Measurements from ENCODE around the gene CACNB2. TPM values are rescaled to one million over a fixed set of nuclear protein-coding genes. Genes with fewer than 3 reads are reported as not detected.

The CACNB2 gene
- total RNA-seq, 4 donors from 2014 or later: 0.13 to 1.5 (median 0.18) TPM; not detected in 1

- TF ChIP-seq, protein P1, sequence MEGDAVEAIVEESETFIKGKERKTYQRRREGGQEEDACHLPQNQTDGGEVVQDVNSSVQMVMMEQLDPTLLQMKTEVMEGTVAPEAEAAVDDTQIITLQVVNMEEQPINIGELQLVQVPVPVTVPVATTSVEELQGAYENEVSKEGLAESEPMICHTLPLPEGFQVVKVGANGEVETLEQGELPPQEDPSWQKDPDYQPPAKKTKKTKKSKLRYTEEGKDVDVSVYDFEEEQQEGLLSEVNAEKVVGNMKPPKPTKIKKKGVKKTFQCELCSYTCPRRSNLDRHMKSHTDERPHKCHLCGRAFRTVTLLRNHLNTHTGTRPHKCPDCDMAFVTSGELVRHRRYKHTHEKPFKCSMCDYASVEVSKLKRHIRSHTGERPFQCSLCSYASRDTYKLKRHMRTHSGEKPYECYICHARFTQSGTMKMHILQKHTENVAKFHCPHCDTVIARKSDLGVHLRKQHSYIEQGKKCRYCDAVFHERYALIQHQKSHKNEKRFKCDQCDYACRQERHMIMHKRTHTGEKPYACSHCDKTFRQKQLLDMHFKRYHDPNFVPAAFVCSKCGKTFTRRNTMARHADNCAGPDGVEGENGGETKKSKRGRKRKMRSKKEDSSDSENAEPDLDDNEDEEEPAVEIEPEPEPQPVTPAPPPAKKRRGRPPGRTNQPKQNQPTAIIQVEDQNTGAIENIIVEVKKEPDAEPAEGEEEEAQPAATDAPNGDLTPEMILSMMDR (IDR thresholded peaks at IDR 0.05 in 4 of 5, conservative IDR thresholded peaks at IDR 0.05 in 1 of 5): no peak
- no peak for TF ChIP-seq POLR2A (IDR thresholded peaks at IDR 0.05)
- in situ Hi-C loops (cut with MboI; ENCODE audit: low sequenced_read_pairs in 4 of 4): no loop called here
- Histone ChIP-seq H3K27ac (no peak overlapping the region), H3K9me3 (no peaks in the 10 kb centered on the region), H3K4me3 (no peak overlapping the region), H3K27me3 (no peaks in the 10 kb centered on the region), H3K36me3 (peaks cover 5 to 23% of the 10 kb centered on the region in 2 donors), H3K4me1 (no peaks in the 10 kb centered on the region)
- ATAC-seq (no peak), DNase-seq (no peak)
- intact Hi-C loops (cut with DNase I; ENCODE audit: low total_unique reads): no loop called here
These were observed 405.5 kb downstream of the CACNB2 start for GRCh38 chr10:18545621-18546305.

DNA sequence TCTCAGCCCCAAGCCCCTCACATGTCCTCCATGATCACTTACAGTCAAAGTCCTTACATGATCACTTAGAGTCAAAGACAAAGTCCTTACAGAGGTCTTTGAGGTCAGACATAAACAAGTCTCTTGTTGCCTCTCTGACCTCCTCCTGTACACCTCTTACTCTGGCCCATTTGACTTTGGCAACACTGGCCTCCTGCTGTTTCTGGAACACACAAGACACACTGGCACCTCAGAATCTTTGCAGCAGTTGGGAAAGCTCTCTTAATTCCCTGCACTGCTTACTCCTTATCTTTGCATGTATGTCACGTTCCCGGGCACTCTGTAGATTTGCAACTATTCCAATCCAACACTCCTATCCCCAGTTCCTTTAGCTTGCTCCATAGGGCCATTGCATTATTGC lies 408.9 kb downstream of the CACNB2 start:
- ATAC-seq (no peak), DNase-seq (no peak)
- no peak for TF ChIP-seq POLR2A (IDR thresholded peaks at IDR 0.05)
- TF ChIP-seq, protein P1 (IDR thresholded peaks at IDR 0.05 in 4 of 5, conservative IDR thresholded peaks at IDR 0.05 in 1 of 5): no peak
- H3K27ac ChIP-seq: no peak overlapping the region
- H3K27me3 ChIP-seq: no peaks in the 10 kb centered on the region
- intact Hi-C loops (cut with DNase I; ENCODE audit: low total_unique reads) (no loop called here), in situ Hi-C loops (cut with MboI; ENCODE audit: low sequenced_read_pairs in 4 of 4) (no loop called here)
- peaks cover 0 to 11% of the 10 kb centered on the region in 2 donors for H3K36me3 ChIP-seq
- H3K4me1 ChIP-seq: no peaks in the 10 kb centered on the region
- no peak overlapping the region for H3K4me3 ChIP-seq
- H3K9me3 ChIP-seq: no peaks in the 10 kb centered on the region

DNA sequence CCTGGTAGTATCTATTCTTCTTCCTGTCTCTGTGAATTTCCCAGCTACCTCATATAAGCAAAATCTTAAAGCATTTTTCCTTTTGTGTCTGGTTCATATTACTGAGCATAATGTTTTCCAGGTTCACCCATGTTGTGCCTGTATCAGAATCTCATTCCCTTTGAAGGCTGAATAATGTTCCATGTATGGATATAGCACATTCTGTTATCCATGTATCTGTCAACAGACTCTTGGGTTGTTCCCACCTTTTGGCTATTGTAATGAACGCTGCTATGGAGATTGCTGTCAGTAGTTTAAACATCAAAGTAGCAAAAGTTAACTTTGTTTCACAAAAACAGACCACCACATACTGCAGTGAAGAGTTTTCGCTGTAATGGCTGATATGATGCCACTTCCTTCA lies 411.2 kb downstream of the CACNB2 start:
- H3K27ac ChIP-seq: no peak overlapping the region
- H3K9me3 ChIP-seq: no peaks in the 10 kb centered on the region
- no peak for TF ChIP-seq POLR2A (IDR thresholded peaks at IDR 0.05)
- TF ChIP-seq, protein P1 (IDR thresholded peaks at IDR 0.05 in 4 of 5, conservative IDR thresholded peaks at IDR 0.05 in 1 of 5): no peak
- H3K4me3 ChIP-seq: no peak overlapping the region
- intact Hi-C loops (cut with DNase I; ENCODE audit: low total_unique reads): no loop called here
- in situ Hi-C loops (cut with MboI; ENCODE audit: low sequenced_read_pairs in 4 of 4): no loop called here
- peaks cover 0 to 11% of the 10 kb centered on the region in 2 donors for H3K36me3 ChIP-seq
- no peaks in the 10 kb centered on the region for H3K27me3 ChIP-seq
- ATAC-seq (no peak), DNase-seq (no peak)
- no peaks in the 10 kb centered on the region for H3K4me1 ChIP-seq

DNA sequence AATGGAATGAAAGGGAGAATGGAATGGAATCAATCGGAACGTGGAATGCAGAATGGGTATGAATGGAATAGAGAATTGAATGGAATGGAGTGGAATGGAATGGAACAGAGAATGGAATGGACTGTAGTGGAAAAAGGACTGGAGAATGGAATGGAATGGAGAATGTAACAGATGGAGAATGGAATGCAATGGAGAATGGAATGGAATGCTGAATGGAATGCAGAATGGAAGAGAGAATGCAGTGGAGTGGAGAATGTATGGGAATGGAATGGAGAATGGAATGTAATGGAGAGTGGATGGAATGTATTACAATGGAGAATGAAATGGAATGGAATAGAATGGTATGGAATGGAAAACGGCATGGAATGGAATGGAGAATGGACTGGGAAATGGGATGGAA lies 414.3 kb downstream of the CACNB2 start:
- TF ChIP-seq POLR2A (IDR thresholded peaks at IDR 0.05): no peak
- TF ChIP-seq, protein P1 (IDR thresholded peaks at IDR 0.05 in 4 of 5, conservative IDR thresholded peaks at IDR 0.05 in 1 of 5): no peak
- no peak overlapping the region for H3K4me3 ChIP-seq
- H3K36me3 ChIP-seq: peaks cover 0 to 11% of the 10 kb centered on the region in 2 donors
- intact Hi-C loops (cut with DNase I; ENCODE audit: low total_unique reads) (no loop called here), in situ Hi-C loops (cut with MboI; ENCODE audit: low sequenced_read_pairs in 4 of 4) (no loop called here)
- H3K27ac ChIP-seq: no peak overlapping the region
- no peaks in the 10 kb centered on the region for H3K27me3 ChIP-seq
- ATAC-seq (no peak), DNase-seq (no peak)
- no peaks in the 10 kb centered on the region for H3K9me3 ChIP-seq
- no peaks in the 10 kb centered on the region for H3K4me1 ChIP-seq

Measured in gastrocnemius medialis (tissue), 4 donors.